GM12891 (cell line): Measurements from ENCODE around the gene NDOR1.
A peak's percentile ranks its signal among the peaks of the same experiment; 100 is the strongest.

ENCODE experiments used
- DNase-seq: peaks from one replicate; pipeline ENCODE4 v3.0.0; 2011; ENCODE audit warnings: low spot score; ENCODE audit not compliant: insufficient read length
- FAIRE-seq: peaks from 2 replicates; lab custom pipeline; 2011; peaks lifted over from hg19 to GRCh38; lab: Jason Lieb, UNC
- PAX5 ChIP-seq: IDR thresholded peaks from 2 replicates; pipeline ENCODE4 v1.6.1; 2011; ENCODE audit warnings: low read length, moderate library complexity, mild to moderate bottlenecking; ENCODE audit not compliant: insufficient read depth, severe bottlenecking
- POLR2A ChIP-seq: IDR thresholded peaks from 2 replicates; pipeline ENCODE4 v1.6.1; 2011; ENCODE audit warnings: low read depth, low read length, control low read depth
- POLR2AphosphoS5 ChIP-seq: IDR thresholded peaks from 2 replicates; pipeline ENCODE4 v1.6.1; 2011; ENCODE audit warnings: low read depth, low read length, control low read depth
- POU2F2 ChIP-seq: IDR thresholded peaks from 2 replicates; pipeline ENCODE4 v1.6.1; 2011; ENCODE audit warnings: low read depth, mild to moderate bottlenecking, control low read depth, low read length, moderate library complexity
- SPI1 ChIP-seq: IDR thresholded peaks from 2 replicates; pipeline ENCODE4 v1.6.1; 2011; ENCODE audit warnings: low read depth, low read length, control low read depth
- TAF1 ChIP-seq: IDR thresholded peaks from 2 replicates; pipeline ENCODE4 v1.6.1; 2011; ENCODE audit warnings: low read depth, low read length, control low read depth

NDOR1 gene

GRCh38 chr9:137198051-137198901 is 7.2 kb upstream of the NDOR1 start:
- no peak for DNase-seq
- FAIRE-seq = no peak
- TF ChIP-seq POLR2A (no peak), POLR2AphosphoS5 (no peak), PAX5 (no peak), POU2F2 (no peak), SPI1 (no peak), TAF1 (no peak)

- TF ChIP-seq SPI1 (no peak), POU2F2 (no peak), POLR2AphosphoS5 (no peak), POLR2A (no peak), TAF1 (no peak), PAX5 (no peak)
- DNase-seq (no peak), FAIRE-seq (no peak)
Measured at GRCh38 chr9:137198902-137199283, 6.6 kb upstream of the NDOR1 start.

GRCh38 chr9:137199411-137200121 is 5.9 kb upstream of the NDOR1 start:
- DNase-seq = no peak
- FAIRE-seq = no peak
- TF ChIP-seq TAF1 = no peak
- TF ChIP-seq POU2F2 = no peak
- TF ChIP-seq PAX5 = no peak
- TF ChIP-seq POLR2AphosphoS5 = no peak
- no peak for TF ChIP-seq SPI1
- no peak for TF ChIP-seq POLR2A

- TF ChIP-seq POU2F2 (no peak), POLR2AphosphoS5 (peak; percentile 70; the same call in 1 of the 2 replicates), PAX5 (peak; percentile 91), TAF1 (peak; percentile 88), POLR2A (peak; percentile 80), SPI1 (peak; percentile 63)
- DNase-seq (peak; percentile 100), FAIRE-seq (peak; percentile 99)
Measured at GRCh38 chr9:137200311-137201204, 4.9 kb upstream of the NDOR1 start, which contains the start of gene TPRN. TSS of gene TPRN (minus strand) at chr9:137200741. CDS start at chr9:137200711, 30 bp downstream.

DNA sequence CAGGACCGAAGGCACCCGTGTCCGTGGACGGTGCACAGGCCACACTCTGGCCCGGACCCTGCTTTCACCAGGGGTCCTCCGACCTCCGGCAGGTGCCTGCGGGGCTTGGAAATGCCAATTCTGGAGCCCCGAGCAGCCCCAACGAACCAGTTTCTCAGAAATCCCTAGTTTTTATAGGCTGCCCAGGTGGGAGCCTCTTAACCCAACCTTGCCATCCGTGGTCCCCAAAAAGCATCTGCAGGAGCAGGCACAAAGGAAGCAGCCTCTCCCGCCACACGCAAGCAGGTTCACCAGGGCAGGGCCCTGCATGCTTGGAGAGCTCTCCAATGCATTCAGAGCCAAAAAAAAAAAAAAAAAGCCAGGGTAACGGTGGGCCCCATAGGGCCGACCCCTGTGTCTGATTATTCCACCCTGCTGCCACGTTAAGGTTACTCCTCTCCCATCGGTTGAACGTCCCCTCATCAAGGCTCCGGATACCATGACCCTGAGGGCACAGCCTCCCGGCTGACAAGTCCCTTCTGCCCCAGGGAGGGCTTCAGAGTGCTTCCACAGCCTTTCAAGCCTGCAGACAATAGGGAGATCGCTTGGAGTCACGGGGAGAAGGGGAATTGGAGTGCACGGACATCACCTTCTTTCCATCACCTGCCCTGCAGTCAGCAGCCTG is 4.2 kb upstream of the NDOR1 start:
- TF ChIP-seq POU2F2 (0 out of 2 replicates have a peak, but pooled peaks have one; percentile 9), POLR2A (peak; percentile 30; the same call in 1 of the 2 replicates), POLR2AphosphoS5 (no peak)
- FAIRE-seq (no peak), DNase-seq (no peak)

GRCh38 chr9:137202966-137203365 is 2.5 kb upstream of the NDOR1 start:
- FAIRE-seq = no peak
- no peak for TF ChIP-seq POU2F2
- TF ChIP-seq POLR2A = no peak
- TF ChIP-seq POLR2AphosphoS5 = no peak
- no peak for TF ChIP-seq PAX5
- TF ChIP-seq SPI1 = no peak
- TF ChIP-seq TAF1 = no peak

DNA sequence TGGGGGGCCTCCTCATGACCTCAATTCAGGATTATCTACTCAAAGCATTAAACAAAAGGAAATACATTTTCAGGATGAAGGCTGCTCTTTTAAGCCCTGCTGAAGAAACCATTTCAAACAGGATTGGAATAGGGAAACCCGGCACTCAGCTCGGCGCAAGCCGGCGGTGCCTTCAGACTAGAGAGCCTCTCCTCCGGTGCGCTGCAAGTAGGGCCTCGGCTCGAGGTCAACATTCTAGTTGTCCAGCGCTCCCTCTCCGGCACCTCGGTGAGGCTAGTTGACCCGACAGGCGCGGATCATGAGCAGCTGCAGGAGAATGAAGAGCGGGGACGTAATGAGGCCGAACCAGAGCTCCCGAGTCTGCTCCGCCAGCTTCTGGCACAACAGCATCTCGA is 772 bp upstream of the NDOR1 start:
- FAIRE-seq = no peak
- DNase-seq = no peak
- TF ChIP-seq SPI1 (no peak), POU2F2 (no peak), POLR2AphosphoS5 (no peak), PAX5 (no peak), TAF1 (no peak), POLR2A (no peak)

More at GRCh38 chr9:137202966-137203365, 2.5 kb upstream of the NDOR1 start:
- no peak for DNase-seq

GRCh38 chr9:137206602-137207001 is 1.1 kb downstream of the NDOR1 start:
- FAIRE-seq = no peak
- TF ChIP-seq POLR2AphosphoS5 (no peak), SPI1 (no peak), TAF1 (no peak), POU2F2 (no peak), PAX5 (no peak), POLR2A (no peak)

More at GRCh38 chr9:137206602-137207001, 1.1 kb downstream of the NDOR1 start:
- no peak for DNase-seq
